HG02588 (cell line): Measurements from ENCODE around the gene ANKRD33B.
"Not testable (repeated sequence)": the region's sequence is repeated elsewhere in the genome, so short reads cannot be mapped to it uniquely, and the experiment has no call there.

ENCODE experiments used
- ATAC-seq: cut with Tn5 transposase; IDR thresholded peaks from one replicate; pipeline ENCODE4 v1.9.1; 2021; ENCODE audit warnings: mild to moderate bottlenecking, moderate library complexity; ENCODE audit not compliant: unreplicated experiment

Gene ANKRD33B

DNA sequence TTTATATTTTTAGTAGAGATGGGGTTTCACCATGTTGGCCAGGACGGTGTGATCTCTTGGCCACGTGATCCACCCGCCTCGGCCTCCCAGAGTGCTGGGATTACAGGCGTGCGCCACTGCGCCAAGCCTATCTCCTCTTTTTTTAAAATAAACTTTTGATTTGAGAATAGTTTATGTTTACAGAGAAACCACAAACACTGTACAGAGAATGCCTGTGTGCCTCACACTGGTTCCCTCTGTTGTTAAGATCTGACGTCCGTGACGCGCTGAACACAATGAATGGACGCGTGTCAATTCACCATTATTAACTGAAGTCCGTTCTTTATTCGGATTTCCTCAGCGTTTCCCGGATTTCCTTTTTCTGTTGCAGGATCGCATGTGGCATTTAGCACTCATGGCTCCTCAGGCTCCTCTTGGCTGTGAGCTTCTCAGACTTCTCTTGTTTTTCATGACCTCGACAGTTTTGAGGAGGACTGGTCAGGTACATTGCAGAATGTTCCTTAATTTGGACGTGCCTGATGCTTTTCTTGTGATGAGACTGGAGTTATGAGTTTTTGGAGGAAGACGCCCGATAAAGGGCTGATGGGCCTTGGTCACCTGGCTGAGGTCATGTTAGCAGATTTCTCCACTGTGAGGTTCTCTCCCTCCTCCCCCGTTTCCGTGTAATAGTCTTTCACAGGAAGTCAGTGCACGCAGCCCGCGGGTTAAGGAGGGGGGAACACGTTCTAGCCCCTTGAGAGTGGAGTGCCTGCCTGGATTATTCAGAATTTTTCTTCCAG, 69.6 kb downstream of the ANKRD33B start:
- no peak for ATAC-seq

GRCh38 chr5:10634050-10634449, 70.2 kb downstream of the ANKRD33B start:
- no peak for ATAC-seq

DNA sequence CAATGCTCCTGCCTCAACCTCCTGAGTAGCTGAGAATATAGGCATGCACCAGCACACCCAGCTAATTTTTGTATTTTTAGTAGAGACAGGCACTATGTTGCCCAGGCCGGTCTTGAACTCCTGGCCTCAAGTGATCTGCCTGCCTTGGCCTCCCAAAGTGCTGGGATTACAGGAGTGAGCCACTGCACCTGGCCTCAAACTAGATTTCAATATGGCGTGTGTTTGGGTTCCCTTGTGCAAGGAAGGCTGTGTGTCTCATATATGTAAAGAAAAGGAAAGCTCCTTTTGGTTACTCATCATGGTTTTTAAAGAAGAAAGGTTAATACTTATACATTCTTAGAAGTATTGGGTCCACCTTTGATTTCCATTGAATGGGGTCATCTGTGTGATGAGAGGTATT, 70.7 kb downstream of the ANKRD33B start:
- ATAC-seq = no peak

- peak; percentile 58 for ATAC-seq
Observed at GRCh38 chr5:10635257-10635866, 71.5 kb downstream of the ANKRD33B start.

DNA sequence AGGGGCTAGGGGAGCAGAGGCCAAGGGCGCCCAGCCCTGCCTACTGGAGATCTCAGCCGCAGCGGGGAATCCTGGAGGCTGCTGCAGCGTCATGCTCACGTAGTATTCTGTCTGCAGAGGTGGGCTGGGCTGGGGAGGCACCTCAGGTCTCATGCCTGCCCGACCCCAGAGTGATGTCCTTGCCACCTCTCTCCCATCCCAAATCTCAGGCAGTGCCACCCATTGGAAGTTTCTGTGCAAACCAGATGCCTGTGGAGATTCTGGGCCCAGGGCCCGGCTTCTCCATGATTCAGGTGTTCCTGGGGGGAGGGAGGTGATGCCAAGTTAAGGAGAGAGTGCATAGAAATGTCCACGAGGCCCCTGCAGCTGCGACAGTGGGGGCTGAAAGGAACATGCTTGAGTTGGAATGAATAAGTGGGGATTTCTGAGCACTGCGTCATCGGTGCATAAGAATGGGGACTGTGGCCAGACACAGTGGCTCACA, 72.0 kb downstream of the ANKRD33B start:
- no peak for ATAC-seq

- ATAC-seq = no peak
Observed at GRCh38 chr5:10636363-10637142, 72.7 kb downstream of the ANKRD33B start.

DNA sequence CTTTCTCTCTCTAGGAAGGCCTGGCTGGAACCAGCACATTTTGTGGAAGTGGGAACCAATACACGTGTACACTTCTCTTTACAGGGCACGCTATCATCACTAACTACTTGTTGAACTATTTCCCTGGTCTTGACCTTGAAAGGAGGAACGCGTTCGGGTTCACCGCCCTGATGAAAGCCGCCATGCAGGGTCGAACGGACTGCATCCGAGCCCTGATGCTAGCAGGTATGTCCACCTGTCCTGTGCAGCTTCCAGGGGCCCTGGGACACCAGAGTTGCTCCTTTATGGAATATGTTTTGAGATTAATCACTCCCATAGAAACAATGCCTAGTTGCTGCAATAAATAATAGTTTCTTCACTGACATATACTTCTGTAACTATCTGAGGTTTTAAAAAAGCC, 74.1 kb downstream of the ANKRD33B start:
- no peak for ATAC-seq

GRCh38 chr5:10638723-10639122, 74.9 kb downstream of the ANKRD33B start:
- not testable (repeated sequence) for ATAC-seq

GRCh38 chr5:10639846-10640368, 76.0 kb downstream of the ANKRD33B start:
- ATAC-seq = no peak

- no peak for ATAC-seq
Observed at GRCh38 chr5:10642367-10642766, 78.5 kb downstream of the ANKRD33B start.

GRCh38 chr5:10644192-10644591, 80.3 kb downstream of the ANKRD33B start:
- ATAC-seq = no peak

GRCh38 chr5:10645146-10645545, 81.3 kb downstream of the ANKRD33B start:
- no peak for ATAC-seq

- ATAC-seq = no peak
Observed at GRCh38 chr5:10645671-10646070, 81.8 kb downstream of the ANKRD33B start.

DNA sequence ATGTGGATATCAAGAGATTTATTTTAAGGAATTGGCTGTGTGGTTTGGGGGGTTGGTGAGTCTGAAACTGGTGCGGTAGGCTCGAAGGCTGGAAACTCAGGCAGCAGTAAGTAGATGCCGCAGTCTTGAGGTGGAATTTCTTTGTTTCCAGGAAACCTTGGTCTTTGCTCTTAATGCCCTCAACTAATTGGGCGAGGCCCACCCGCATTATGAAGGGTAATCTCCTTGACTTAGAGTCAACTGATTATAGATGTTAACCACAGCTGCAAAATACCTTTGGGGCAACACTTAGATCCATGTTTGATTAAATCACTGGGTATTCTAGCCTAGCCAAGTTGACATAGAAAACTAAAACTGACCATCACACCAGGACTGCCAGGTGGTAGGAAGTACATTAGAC, 83.8 kb downstream of the ANKRD33B start:
- no peak for ATAC-seq

DNA sequence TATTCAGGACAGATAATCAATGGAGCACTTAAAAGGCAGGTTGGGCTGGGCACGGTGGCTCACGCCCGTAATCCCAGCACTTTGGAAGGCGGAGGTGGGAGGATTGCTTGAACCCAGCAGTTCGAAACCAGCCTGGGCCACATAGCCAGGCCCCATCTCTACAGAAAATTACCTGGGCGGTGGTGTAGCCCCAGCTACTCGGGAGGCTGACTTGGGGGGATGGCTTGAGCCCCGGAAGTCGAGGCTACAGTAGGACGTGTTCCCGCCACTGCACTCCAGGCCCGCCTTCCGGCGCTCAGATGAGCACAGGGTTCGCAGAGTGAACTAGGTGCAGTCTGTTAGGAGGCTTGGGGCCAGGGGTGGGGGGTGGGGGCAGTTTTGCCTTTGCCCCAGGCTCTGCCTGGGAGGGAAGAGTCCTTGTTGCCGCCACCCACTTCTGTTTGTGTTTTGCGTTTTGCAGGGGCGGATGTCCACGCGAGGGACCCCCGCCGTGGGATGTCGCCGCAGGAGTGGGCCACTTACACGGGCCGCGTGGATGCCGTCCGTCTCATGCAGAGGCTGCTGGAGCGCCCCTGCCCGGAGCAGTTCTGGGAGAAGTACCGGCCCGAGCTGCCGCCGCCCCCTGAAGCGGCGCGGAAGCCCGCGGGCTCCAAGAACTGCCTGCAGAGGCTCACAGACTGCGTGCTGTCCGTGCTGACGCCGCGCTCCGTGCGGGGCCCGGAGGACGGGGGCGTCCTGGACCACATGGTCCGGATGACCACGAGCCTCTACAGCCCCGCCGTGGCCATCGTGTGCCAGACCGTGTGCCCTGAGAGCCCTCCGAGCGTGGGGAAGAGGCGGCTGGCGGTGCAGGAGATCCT, 85.2 kb downstream of the ANKRD33B start:
- ATAC-seq = no peak

DNA sequence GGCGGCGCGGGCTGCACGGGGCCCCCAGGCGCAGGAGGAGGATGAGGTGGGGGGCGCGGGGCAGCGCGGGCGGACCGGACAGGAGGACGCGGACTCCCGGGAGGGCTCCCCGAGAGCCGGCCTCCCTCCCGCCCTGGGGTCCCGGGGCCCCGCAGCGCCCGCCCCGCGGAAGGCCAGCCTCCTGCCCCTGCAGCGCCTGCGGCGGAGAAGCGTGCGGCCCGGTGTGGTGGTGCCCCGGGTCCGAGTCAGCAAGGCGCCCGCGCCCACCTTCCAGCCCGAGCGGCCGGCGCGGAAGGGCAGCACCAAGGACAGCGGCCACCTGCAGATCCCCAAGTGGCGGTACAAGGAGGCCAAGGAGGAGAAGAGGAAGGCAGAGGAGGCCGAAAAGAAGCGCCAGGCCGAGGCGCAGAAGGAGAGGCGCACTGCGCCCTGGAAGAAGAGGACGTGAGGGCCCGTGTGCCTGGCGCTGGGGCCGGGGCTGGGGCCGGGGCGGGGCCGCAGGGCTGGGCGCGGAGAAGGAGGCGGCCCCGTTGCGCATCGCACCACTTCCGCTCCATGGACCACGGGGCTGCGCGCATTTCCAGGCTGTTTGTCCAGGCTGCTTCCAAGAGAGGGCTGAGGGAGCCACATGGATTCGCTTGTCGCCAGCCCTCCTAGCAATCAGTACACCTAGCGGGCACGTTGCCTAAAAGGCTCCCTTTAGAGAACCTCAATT, 86.0 kb downstream of the ANKRD33B start:
- no peak for ATAC-seq

DNA sequence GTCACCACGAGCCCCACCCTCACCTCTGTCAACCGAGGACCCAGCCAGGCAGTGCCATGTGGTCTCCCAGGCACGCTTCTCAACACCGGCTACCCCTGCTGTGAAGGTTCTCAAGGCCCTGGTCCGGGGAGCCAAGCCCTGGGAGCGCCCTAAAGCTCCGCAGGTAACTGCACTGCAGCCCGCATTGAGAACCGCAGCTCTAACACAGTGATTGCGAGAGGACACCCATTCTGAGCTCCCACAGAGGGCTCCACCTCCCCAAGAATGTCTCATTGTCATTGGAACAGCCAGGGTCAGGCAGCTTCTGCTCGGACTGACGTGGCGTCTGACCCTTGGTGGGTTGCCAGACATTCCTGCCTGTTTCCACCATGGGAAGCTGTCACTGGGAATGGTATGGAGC, 88.3 kb downstream of the ANKRD33B start:
- no peak for ATAC-seq

DNA sequence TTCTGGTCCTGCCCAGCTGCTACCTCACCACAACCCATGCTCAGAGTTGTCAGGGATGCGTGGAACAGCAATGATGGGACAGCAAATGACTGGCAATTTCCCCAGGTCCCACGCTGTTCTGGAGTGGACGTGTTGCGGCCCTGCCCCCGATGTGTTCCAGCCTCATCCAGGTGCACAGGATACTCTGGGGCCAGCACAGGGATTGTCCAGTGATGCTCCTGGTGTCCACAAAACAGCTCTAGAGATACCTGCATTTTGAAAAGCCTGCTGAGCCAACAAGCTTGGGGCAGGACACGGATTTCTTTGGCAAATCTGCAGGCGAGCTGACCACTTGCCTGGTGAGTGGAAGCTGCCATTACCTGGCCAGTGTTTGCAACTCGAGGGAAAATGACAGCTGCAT, 88.7 kb downstream of the ANKRD33B start:
- no peak for ATAC-seq

DNA sequence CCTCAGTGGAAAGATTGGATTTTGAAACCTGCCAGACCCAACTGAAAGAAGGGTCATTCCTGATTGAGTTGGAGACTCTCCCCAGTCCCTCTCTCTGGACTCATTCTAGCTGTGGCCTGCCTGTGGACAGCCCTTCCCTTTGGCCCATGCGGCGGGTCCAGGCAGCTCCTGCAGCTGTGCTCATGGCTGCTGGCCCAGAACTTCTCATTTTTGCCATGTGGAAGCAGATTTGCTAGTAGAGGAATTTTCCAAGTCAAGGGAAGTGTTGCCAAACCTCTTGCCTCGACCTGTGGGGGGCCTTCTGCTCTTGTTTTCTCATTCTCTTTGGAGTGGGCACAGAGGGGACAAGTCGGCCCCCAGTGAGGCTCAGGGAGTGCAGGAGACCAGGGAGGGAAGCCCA, 89.2 kb downstream of the ANKRD33B start:
- no peak for ATAC-seq
